GM12878 (cell line): ENCODE measurements around the gene FRMD8. TPM values are rescaled to one million over a fixed set of nuclear protein-coding genes. Genes with fewer than 3 reads are reported as not detected.

Experiments
- ATAC-seq: fragments of 200-7000 bp; cut with Tn5 transposase; 3 replicates; pipeline ENCODE4 v1.9.1; 2020; ENCODE audit warnings: mild to moderate bottlenecking, moderate library complexity
- BruUV-seq: library from RNA; stranded (reverse); fragments of 400-500 nt; replicated peaks from 2 replicates; lab custom pipeline; 2021; lab: Mats Ljungman, UMichigan
- CTCF ChIA-PET: fragments of 300-600 bp; sonication (Branson Sonifier 250); formaldehyde crosslinking; extraction: SDS; loops from one replicate; lab custom pipeline; 2021; ENCODE audit warnings: inconsistent platforms; lab: Yijun Ruan, JAX
- POLR2A ChIA-PET: fragments of 350-600 bp; formaldehyde crosslinking; extraction: SDS; loops from one replicate; lab custom pipeline; 2021; ENCODE audit warnings: inconsistent platforms; lab: Charles Lee
- RAD21 ChIA-PET: fragments of 300-600 bp; sonication (Branson Sonifier 250); formaldehyde crosslinking; loops from one replicate; lab custom pipeline; 2023; ENCODE audit warnings: antibody characterized with exemption; ENCODE audit not compliant: unreplicated experiment; lab: Charles Lee
- SMC1A ChIA-PET: fragments of 300-600 bp; sonication (Branson Sonifier 250); formaldehyde crosslinking; loops from one replicate; lab custom pipeline; 2023; ENCODE audit not compliant: unreplicated experiment, uncharacterized antibody; lab: Charles Lee
- DNase-seq: peaks from one replicate; pipeline ENCODE4 v3.0.0-alpha.2; 2011; ENCODE audit warnings: low read depth, low spot score
- FAIRE-seq: peaks from 3 replicates; lab custom pipeline; 2011; peaks lifted over from hg19 to GRCh38; lab: Jason Lieb, UNC
- H2AFZ ChIP-seq: 2 replicates; pipeline ENCODE4 v1.6.0; 2011; ENCODE audit warnings: low read depth, low read length, control low read depth; ENCODE audit not compliant: control insufficient read depth
- H3K27ac ChIP-seq: 2 replicates; pipeline ENCODE4 v1.5.1; 2011; ENCODE audit warnings: control low read depth; ENCODE audit not compliant: control insufficient read depth, insufficient read depth
- H3K27me3 ChIP-seq, 2 experiments: replicated peaks in 1 of 2; 2 replicates each; pipeline versions ENCODE4 v1.6.0 to v1.6.1; 2011; ENCODE audit warnings: low read length in 1 of 2; ENCODE audit not compliant: control insufficient read depth in 2 of 2, insufficient read depth in 2 of 2
- H3K36me3 ChIP-seq, 2 experiments: 2 replicates each; pipeline ENCODE4 v1.5.1; 2011; ENCODE audit warnings: low read length in 1 of 2; ENCODE audit not compliant: control insufficient read depth in 2 of 2, insufficient read depth in 2 of 2
- H3K4me1 ChIP-seq: 2 replicates; pipeline ENCODE4 v1.6.1; 2011; ENCODE audit warnings: mild to moderate bottlenecking, low read length, moderate library complexity, mixed read lengths; ENCODE audit not compliant: control insufficient read depth, insufficient read depth
- H3K4me2 ChIP-seq: 2 replicates; pipeline ENCODE4 v1.6.0; 2011; ENCODE audit warnings: control low read depth; ENCODE audit not compliant: control insufficient read depth, insufficient read depth
- H3K4me3 ChIP-seq: fragments of 200-600 bp; sonication (generic); 2 replicates; pipeline ENCODE4 v1.5.1; 2016
- H3K79me2 ChIP-seq: 2 replicates; pipeline ENCODE4 v1.6.0; 2011; ENCODE audit warnings: low read length; ENCODE audit not compliant: control insufficient read depth, insufficient read depth
- H3K9ac ChIP-seq: 2 replicates; pipeline ENCODE4 v1.8.0; 2011; ENCODE audit warnings: low read length, control low read depth, mixed read lengths; ENCODE audit not compliant: control insufficient read depth, insufficient read depth
- H3K9me3 ChIP-seq: replicated peaks from 3 replicates; pipeline ENCODE4 v1.5.1; 2011; ENCODE audit warnings: mild to moderate bottlenecking, low read length; ENCODE audit not compliant: control insufficient read depth, insufficient read depth
- H4K20me1 ChIP-seq: 2 replicates; pipeline ENCODE4 v1.6.0; 2011; ENCODE audit not compliant: control insufficient read depth, insufficient read depth
- BACH1 ChIP-seq: fragments of 450-650 bp; IDR thresholded peaks from 2 replicates; pipeline ENCODE4 v1.6.1; 2017; ENCODE audit warnings: mild to moderate bottlenecking, borderline replicate concordance
- CBX3 ChIP-seq: fragments of 200-600 bp; sonication (generic); IDR thresholded peaks from 2 replicates; pipeline ENCODE4 v1.6.1; 2016; ENCODE audit warnings: low read depth, borderline replicate concordance
- DPF2 ChIP-seq: fragments of 450-650 bp; IDR thresholded peaks from 2 replicates; pipeline ENCODE4 v1.6.1; 2017; ENCODE audit warnings: mild to moderate bottlenecking
- FOXK2 ChIP-seq: fragments of 450-650 bp; IDR thresholded peaks from 2 replicates; pipeline ENCODE4 v1.6.1; 2017; ENCODE audit warnings: mild to moderate bottlenecking, moderate library complexity
- GABPA ChIP-seq: IDR thresholded peaks from 2 replicates; pipeline ENCODE4 v1.6.1; 2014; ENCODE audit warnings: antibody characterized with exemption, low read depth, mild to moderate bottlenecking, inconsistent platforms
- HDAC2 ChIP-seq: fragments of 200-600 bp; sonication (generic); IDR thresholded peaks from 2 replicates; pipeline ENCODE4 v1.6.1; 2017
- IKZF1 ChIP-seq: fragments of 450-650 bp; conservative IDR thresholded peaks from 2 replicates; pipeline ENCODE4 v1.6.1; 2017; ENCODE audit warnings: antibody characterized with exemption, mild to moderate bottlenecking
- PAX5 ChIP-seq: IDR thresholded peaks from 2 replicates; pipeline ENCODE4 v1.6.1; 2011; ENCODE audit warnings: low read depth, low read length, borderline replicate concordance
- PBX3 ChIP-seq: IDR thresholded peaks from 2 replicates; pipeline ENCODE4 v1.6.1; 2011; ENCODE audit warnings: mild to moderate bottlenecking, low read depth, low read length, moderate library complexity; ENCODE audit not compliant: insufficient replicate concordance
- POLR2A ChIP-seq: IDR thresholded peaks from 2 replicates; pipeline ENCODE4 v1.6.1; 2011; ENCODE audit warnings: low read depth, mild to moderate bottlenecking, low read length
- POU2F2 ChIP-seq: IDR thresholded peaks from 3 replicates; pipeline ENCODE4 v1.6.1; 2011; ENCODE audit warnings: low read depth, mild to moderate bottlenecking, low read length, borderline replicate concordance
- RAD51 ChIP-seq: fragments of 450-650 bp; IDR thresholded peaks from 2 replicates; pipeline ENCODE4 v1.6.1; 2016; ENCODE audit warnings: moderate library complexity, mild to moderate bottlenecking, inconsistent platforms
- SMAD5 ChIP-seq: IDR thresholded peaks from 2 replicates; pipeline ENCODE4 v1.6.1; 2016; ENCODE audit warnings: antibody characterized with exemption, low read depth
- TARDBP ChIP-seq: IDR thresholded peaks from 2 replicates; pipeline ENCODE4 v1.6.1; 2016; ENCODE audit warnings: borderline replicate concordance
- USF1 ChIP-seq: IDR thresholded peaks from 2 replicates; pipeline ENCODE4 v1.6.1; 2011; ENCODE audit warnings: borderline replicate concordance, low read depth, mild to moderate bottlenecking, moderate library complexity, mixed read lengths, low read length; ENCODE audit not compliant: insufficient read depth; ENCODE audit errors: extremely low read length
- WRNIP1 ChIP-seq: IDR thresholded peaks from 2 replicates; pipeline ENCODE4 v1.6.1; 2011; ENCODE audit warnings: low read depth, low read length, improper control_type of control experiment, borderline replicate concordance
- ZNF24 ChIP-seq: fragments of 450-650 bp; IDR thresholded peaks from 2 replicates; pipeline ENCODE4 v1.6.1; 2017; ENCODE audit warnings: antibody characterized with exemption, mild to moderate bottlenecking
- WGBS: methylation state at CpG from one replicate; pipeline ENCODE4 v1.1.6; 2016; ENCODE audit warnings: low lambda C conversion rate; ENCODE audit not compliant: insufficient replicate concordance, insufficient coverage; ENCODE audit errors: missing lambda C conversion rate; 5-methylcytosine and 5-hydroxymethylcytosine counted together
- in situ Hi-C: fragments of 300-500 bp; cut with MboI; formaldehyde crosslinking; loops from 9 replicates; pipeline ENCODE4 v1.14.3; 2018; ENCODE audit warnings: mixed read lengths
- intact Hi-C: fragments of 100-400 bp; cut with micrococcal nuclease; formaldehyde crosslinking; loops from one replicate; pipeline ENCODE4 v1.14.2; 2022; ENCODE audit not compliant: unreplicated experiment
- polyA plus RNA-seq, 11 experiments: library from polyadenylated mRNA; depleted of rRNA in 4 of 11; unstranded in 6 of 11; stranded (reverse) in 5 of 11; fragments of >200 nt; fragmentation: Nextera tagmentation in 4 of 11; fragmentation: Illumina TruSeq in 1 of 11; extraction: Ambion mirVana in 4 of 11; extraction: Trizol in 1 of 11; gene quantifications; 1 replicate in 1 of 11; 2 replicates in 10 of 11; pipeline versions ENCODE4 v1.2.1 to v1.2.3, GENCODE V29; 2011 to 2016; ENCODE audit warnings: inconsistent platforms in 2 of 11, missing spikeins in 2 of 11, low read depth in 1 of 11
- total RNA-seq, 4 experiments: library from RNA; depleted of rRNA in 3 of 4; stranded (reverse); fragments of >200 nt in 3 of 4; fragmentation: Illumina TruSeq in 1 of 4; extraction: Trizol in 1 of 4; gene quantifications; 2 replicates each; pipeline versions ENCODE4 v1.2.1 to v1.2.3, GENCODE V29; 2013 to 2021
- TF ChIP-seq, protein P1 (sequence below): fragments of 450-650 bp; IDR thresholded peaks from 2 replicates; pipeline ENCODE4 v1.6.1; 2017; ENCODE audit warnings: borderline replicate concordance

Gene FRMD8
- total and polyA plus RNA-seq, 10 of the 15 experiments (the other 5 are each of a cell fraction or from before 2014, with no cell fraction given) = 8.3 to 69.4 (median 28.0) TPM

DNA sequence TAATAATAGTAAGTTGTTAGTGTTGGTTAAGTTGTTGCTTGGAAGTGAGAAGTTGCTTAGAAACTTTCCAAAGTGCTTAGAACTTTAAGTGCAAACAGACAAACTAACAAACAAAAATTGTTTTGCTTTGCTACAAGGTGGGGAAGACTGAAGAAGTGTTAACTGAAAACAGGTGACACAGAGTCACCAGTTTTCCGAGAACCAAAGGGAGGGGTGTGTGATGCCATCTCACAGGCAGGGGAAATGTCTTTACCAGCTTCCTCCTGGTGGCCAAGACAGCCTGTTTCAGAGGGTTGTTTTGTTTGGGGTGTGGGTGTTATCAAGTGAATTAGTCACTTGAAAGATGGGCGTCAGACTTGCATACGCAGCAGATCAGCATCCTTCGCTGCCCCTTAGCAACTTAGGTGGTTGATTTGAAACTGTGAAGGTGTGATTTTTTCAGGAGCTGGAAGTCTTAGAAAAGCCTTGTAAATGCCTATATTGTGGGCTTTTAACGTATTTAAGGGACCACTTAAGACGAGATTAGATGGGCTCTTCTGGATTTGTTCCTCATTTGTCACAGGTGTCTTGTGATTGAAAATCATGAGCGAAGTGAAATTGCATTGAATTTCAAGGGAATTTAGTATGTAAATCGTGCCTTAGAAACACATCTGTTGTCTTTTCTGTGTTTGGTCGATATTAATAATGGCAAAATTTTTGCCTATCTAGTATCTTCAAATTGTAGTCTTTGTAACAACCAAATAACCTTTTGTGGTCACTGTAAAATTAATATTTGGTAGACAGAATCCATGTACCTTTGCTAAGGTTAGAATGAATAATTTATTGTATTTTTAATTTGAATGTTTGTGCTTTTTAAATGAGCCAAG is 38.9 kb downstream of the FRMD8 start:
- Histone ChIP-seq H3K27me3 (no peaks in the 10 kb centered on the region), H3K4me3 (peak overlapping the region; percentile 95), H3K9ac (peak overlapping the region; percentile 99), H3K79me2 (peaks cover 100% of the 10 kb centered on the region), H4K20me1 (peaks cover 18% of the 10 kb centered on the region), H2AFZ (no peak overlapping the region), H3K36me3 (no peaks in the 10 kb centered on the region; a peak in 2 of 4 replicates), H3K4me1 (peaks cover 31% of the 10 kb centered on the region), H3K9me3 (no peaks in the 10 kb centered on the region), H3K4me2 (peak overlapping the region; percentile 100), H3K27ac (peak overlapping the region; percentile 100)
- DNase-seq (no peak), ATAC-seq (peak; percentile 9), FAIRE-seq (no peak)
- in situ Hi-C loops = loop anchor here (10.0 kb wide), 1 partner anchor 561 kb away; no protein-coding TSS in a partner anchor
- intact Hi-C loops = no loop called here
- POLR2A ChIA-PET = interaction anchor here (0.8 to 13.6 kb wide), 12 partner anchors 12 to 212 kb away, joined by 3 to 323 read pairs (median 6); partner anchors contain the start of genes FRMD8, MALAT1 and SIPA1
- RAD21 ChIA-PET = interaction anchor here (1.1 to 15.3 kb wide), 7 partner anchors 9 to 85 kb away, joined by 3 to 282 read pairs (median 8); partner anchors contain the start of gene MALAT1
- SMC1A ChIA-PET = interaction anchor here (0.7 to 12.7 kb wide), 9 partner anchors 8 to 81 kb away, joined by 3 to 232 read pairs (median 7); partner anchors contain the start of gene MALAT1
- CTCF ChIA-PET = interaction anchor here (0.7 to 15.3 kb wide), 6 partner anchors 9 to 77 kb away, joined by 3 to 362 read pairs (median 4); partner anchors contain the start of gene MALAT1
- no TSS peak for BruUV-seq
- WGBS = under 1% methylated on average over 9 of the region's 9 CpGs
- TF ChIP-seq DPF2 = peak; percentile 50; the same call in 1 of the 2 replicates
- TF ChIP-seq ZNF24 = peak; percentile 6; the same call in 1 of the 2 replicates
- no peak for TF ChIP-seq GABPA
- TF ChIP-seq HDAC2 = no peak
- peak; percentile 87 for TF ChIP-seq SMAD5
- no peak for TF ChIP-seq CBX3
- peak; percentile 39; the same call in 1 of the 2 replicates for TF ChIP-seq PAX5
- peak; percentile 83 for TF ChIP-seq POLR2A
- 0 out of 2 replicates have a peak, but pooled peaks have one; percentile 86 for TF ChIP-seq WRNIP1
- TF ChIP-seq IKZF1 = peak; percentile 54; the same call in 1 of the 2 replicates
- no peak for TF ChIP-seq USF1
- no peak for TF ChIP-seq TARDBP
- TF ChIP-seq PBX3 = peak; percentile 51
- TF ChIP-seq POU2F2 = peak; percentile 88; the same call in 2 of the 3 replicates
- TF ChIP-seq, protein P1, sequence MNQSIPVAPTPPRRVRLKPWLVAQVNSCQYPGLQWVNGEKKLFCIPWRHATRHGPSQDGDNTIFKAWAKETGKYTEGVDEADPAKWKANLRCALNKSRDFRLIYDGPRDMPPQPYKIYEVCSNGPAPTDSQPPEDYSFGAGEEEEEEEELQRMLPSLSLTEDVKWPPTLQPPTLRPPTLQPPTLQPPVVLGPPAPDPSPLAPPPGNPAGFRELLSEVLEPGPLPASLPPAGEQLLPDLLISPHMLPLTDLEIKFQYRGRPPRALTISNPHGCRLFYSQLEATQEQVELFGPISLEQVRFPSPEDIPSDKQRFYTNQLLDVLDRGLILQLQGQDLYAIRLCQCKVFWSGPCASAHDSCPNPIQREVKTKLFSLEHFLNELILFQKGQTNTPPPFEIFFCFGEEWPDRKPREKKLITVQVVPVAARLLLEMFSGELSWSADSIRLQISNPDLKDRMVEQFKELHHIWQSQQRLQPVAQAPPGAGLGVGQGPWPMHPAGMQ = no peak
- no peak for TF ChIP-seq FOXK2
- peak; percentile 21; the same call in 1 of the 2 replicates for TF ChIP-seq RAD51
- TF ChIP-seq BACH1 = peak; percentile 16
